HFF-Myc (cell line): ENCODE data around the gene NKD1.

Experiments used
- DNase-seq: peaks from one replicate; pipeline ENCODE4 v3.0.0-alpha.2; 2011; ENCODE audit warnings: low read depth; ENCODE audit errors: extremely low read depth
- H3K4me3 ChIP-seq: replicated peaks from 2 replicates; pipeline ENCODE4 v1.5.1; 2011; ENCODE audit warnings: low read depth, mild to moderate bottlenecking, control low read depth, low read length
- TF ChIP-seq, protein P1 (sequence below): IDR thresholded peaks from 2 replicates; pipeline ENCODE4 v1.5.1; 2012; ENCODE audit warnings: mild to moderate bottlenecking, low read depth, low read length, control low read depth; ENCODE audit errors: missing control alignments

Gene NKD1

DNA sequence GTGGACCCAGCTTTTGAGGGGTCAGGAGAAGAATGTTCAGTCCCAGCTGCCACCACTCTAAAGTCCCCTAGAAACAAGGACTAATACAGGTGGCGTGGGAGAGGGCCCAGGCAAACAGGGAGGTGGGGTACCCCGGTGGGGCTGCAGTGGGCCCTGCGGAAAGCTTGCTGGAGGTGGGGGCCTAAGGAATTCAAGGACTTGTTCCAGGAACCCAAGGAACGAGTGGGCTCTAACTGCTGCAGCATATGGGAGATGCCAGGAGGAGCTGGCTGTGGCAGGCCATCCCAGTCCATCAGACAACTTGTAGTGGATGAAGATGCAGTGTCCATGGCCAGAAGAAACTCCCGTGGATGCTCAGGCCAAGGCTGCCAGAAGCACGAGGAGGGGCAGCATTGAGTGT, 122.3 kb downstream of the NKD1 start:
- DNase-seq, result no peak
- TF ChIP-seq, protein P1, sequence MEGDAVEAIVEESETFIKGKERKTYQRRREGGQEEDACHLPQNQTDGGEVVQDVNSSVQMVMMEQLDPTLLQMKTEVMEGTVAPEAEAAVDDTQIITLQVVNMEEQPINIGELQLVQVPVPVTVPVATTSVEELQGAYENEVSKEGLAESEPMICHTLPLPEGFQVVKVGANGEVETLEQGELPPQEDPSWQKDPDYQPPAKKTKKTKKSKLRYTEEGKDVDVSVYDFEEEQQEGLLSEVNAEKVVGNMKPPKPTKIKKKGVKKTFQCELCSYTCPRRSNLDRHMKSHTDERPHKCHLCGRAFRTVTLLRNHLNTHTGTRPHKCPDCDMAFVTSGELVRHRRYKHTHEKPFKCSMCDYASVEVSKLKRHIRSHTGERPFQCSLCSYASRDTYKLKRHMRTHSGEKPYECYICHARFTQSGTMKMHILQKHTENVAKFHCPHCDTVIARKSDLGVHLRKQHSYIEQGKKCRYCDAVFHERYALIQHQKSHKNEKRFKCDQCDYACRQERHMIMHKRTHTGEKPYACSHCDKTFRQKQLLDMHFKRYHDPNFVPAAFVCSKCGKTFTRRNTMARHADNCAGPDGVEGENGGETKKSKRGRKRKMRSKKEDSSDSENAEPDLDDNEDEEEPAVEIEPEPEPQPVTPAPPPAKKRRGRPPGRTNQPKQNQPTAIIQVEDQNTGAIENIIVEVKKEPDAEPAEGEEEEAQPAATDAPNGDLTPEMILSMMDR, result no peak
- H3K4me3 ChIP-seq, result no peak overlapping the region

DNA sequence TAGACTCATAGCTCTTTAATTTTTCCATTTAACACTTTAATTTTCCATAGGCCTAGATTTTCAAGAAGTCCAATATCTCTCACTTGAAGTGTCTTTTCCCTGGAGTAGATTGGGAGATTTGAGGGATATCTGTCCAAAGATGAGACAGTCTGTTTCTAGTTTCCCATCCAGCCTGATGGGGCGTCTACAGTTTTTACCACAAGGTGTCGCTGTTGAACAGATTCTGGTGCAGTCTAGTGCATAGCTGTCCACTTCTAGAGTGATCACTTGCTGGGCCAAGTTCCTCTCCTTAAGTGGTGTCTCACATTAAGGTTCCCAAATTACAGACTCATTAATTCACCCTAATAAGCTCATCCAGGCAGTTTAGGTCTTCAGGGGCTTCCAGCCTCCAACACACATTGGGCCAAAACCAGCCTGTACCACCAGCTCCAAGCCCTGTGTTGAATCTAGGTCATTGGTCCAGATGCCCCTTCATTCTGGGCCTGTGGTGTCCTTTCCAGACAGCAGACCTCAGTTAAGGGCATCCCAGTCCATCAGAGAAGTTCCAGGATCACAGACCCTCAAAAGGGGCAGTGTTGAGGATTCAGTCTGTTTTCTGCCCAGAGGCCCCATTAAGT, 123.6 kb downstream of the NKD1 start:
- peak; percentile 14 for DNase-seq
- TF ChIP-seq, protein P1, result peak; percentile 67
- no peak overlapping the region for H3K4me3 ChIP-seq

DNA sequence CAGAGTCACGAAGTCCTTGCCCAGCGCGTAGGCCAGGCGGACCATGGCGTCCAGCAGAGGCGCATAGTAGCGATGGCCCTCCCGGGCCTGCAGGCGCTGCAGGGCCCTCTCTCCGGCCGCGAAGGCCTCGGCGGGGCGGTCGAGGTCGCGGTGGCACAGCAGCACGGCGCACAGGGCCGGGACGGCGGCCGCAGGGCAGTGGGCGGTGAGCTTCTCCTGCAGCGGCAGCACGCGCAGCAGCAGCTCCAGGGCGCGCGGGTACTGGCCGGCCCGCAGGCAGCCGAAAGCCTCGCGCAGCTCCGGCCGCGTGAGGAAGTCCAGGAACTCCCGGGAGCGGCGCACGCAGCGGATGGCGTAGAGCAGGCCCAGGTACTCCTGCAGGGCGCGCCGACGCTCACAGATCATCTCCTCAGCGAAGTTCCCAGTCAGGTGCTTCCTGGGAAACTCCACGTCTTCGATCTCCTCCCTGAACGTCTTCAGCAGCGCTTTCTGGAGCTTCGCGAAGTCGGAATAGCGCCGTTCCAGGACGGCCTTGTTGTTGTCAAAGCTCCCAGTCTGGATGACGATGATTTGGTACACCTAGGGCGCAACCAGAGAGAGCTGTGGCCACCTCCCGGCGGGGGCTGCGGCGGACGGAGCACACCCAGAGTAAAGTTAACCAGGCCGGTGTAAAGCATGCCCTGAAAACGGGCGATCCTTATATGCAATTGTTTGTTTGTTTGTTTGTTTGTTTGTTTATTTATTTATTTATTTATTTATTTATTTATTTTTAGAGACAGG, 125.5 kb downstream of the NKD1 start:
- TF ChIP-seq, protein P1, result no peak
- H3K4me3 ChIP-seq, result no peak overlapping the region
- DNase-seq, result no peak

DNA sequence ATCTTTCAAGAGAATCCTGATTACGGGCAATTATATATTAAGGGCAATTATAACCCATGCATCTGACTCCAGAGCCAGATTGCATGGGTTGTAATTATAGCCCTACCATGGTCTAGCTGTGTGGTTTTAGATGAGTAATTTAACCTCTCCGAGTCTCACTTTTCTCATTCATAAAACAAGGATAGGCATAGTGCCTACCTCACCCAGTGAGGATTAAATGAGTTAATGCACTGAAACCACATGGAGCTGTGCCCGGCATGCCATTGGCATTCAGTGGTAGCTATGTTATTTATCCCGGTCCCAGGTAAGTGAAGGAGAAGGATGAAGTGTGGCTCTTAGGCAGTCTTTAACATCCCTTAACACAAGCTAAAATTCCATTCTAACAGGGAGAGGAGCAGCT, 126.6 kb downstream of the NKD1 start:
- no peak for DNase-seq
- TF ChIP-seq, protein P1, result no peak
- H3K4me3 ChIP-seq, result no peak overlapping the region

DNA sequence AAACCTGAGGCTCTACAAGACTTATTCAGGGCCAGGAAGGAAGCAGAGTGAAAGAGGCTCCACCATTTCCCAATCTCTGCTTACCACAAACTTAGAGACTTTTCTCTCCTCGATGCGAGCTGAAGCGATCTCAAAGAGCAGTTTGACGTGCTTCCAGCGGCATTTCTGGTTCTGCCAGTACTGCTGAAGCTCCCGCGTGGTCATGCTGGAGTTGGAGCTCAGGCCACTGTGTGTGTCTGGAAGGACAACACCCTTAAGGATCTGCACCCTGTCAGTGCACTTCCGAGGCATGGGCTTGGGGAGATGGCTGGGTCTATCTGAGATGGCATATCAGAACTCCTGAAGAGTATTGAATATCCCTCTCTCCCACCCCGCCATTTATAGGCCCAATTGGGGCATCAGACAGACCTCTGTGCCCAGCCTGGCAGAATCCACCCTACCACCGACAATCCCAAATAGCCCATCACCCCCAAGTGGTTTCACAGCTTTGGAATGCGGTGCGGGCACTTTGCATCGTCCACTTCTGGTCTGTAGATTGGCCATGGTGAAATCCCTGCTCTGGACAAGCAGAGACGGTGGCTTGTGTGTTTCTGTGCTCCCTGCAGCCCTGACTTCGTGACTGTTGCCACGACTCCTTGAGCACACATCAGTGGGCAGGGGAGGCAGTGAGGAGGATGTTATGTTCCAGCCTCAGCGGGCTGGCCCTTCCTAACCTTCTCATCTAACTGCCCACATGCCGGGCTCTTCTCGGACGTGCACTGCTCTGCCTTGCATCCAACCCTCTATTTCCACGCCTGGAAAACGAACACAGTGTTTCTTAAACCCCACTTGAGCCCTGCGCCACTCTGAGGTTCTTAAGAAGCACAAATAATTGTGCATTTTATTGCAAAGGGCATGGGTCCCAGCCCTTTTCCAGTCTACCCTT, 127.8 kb downstream of the NKD1 start:
- no peak overlapping the region for H3K4me3 ChIP-seq
- TF ChIP-seq, protein P1, result no peak
- DNase-seq, result no peak

DNA sequence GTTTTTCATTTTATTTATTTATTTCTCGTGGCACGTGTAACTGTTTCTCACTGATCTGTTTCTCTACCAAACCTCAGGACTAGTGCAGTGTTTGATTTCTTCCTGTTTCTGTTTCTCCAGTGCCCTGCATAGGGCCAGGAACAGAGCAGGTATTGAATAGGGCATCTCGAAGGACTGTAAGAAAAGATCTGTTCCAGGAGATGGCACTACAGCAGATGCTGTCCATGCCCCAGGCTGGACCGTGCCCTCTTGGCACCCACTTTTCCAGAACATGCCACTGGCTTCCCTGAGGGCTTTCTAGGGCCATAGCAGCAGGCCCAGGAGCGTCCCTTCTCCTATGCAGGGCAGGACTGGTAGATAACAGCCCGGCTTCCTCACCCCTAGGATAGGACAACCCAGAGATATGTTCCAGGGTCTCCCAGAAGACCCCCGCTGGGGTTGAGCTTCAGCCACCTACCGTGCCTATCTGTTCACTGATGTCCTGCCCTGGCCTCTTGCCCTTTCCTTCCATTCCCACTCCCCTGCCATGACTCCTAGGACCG, 128.6 kb downstream of the NKD1 start:
- no peak overlapping the region for H3K4me3 ChIP-seq
- TF ChIP-seq, protein P1, result no peak
- no peak for DNase-seq
